GM12891 (cell line): ENCODE data around the gene CTNNA2.

Experiments
- POLR2A ChIP-seq: IDR thresholded peaks from 2 replicates; pipeline ENCODE4 v1.6.1; 2011; ENCODE audit warnings: low read depth, low read length, control low read depth
- POLR2AphosphoS5 ChIP-seq: IDR thresholded peaks from 2 replicates; pipeline ENCODE4 v1.6.1; 2011; ENCODE audit warnings: low read depth, low read length, control low read depth
- POU2F2 ChIP-seq: IDR thresholded peaks from 2 replicates; pipeline ENCODE4 v1.6.1; 2011; ENCODE audit warnings: low read depth, mild to moderate bottlenecking, control low read depth, low read length, moderate library complexity
- SPI1 ChIP-seq: IDR thresholded peaks from 2 replicates; pipeline ENCODE4 v1.6.1; 2011; ENCODE audit warnings: low read depth, low read length, control low read depth
- TAF1 ChIP-seq: IDR thresholded peaks from 2 replicates; pipeline ENCODE4 v1.6.1; 2011; ENCODE audit warnings: low read depth, low read length, control low read depth

DNA sequence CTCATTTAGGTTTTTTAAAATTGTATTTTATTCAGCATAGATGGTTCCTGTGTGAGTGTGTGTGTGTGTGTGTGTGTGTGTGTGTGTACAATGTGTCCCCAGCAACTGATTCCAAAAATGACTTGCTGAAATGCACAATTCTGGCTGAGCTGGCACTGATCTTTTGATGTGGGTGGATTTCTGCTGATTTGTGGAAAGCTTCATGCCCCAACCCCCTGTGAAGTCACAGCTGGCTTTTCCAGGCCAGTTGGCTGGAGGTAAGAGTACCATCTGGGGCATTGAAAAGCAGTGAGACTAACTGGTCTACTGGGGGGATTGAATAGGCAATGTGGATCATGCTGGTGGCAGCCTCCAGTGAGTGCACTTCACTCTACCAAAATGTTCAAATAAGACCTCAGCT is 604.5 kb downstream of the CTNNA2 start:
- TF ChIP-seq POLR2A (no peak), POLR2AphosphoS5 (no peak), TAF1 (no peak), SPI1 (no peak), POU2F2 (no peak)
